Activated T-cell treated with anti-CD3 and anti-CD28 coated beads for 48 hours (primary cell): ENCODE data around the gene DAPK1.
A peak's percentile ranks its signal among the peaks of the same experiment; 100 is the strongest.

Experiments
- DNase-seq: peaks from one replicate; pipeline ENCODE4 v3.0.0-alpha.2; 2020; ENCODE audit warnings: low read depth

The DAPK1 gene

GRCh38 chr9:87643778-87644570 lies 146.3 kb downstream of the DAPK1 start:
- no peak for DNase-seq

GRCh38 chr9:87644659-87645058 lies 147.0 kb downstream of the DAPK1 start:
- DNase-seq: no peak

DNA sequence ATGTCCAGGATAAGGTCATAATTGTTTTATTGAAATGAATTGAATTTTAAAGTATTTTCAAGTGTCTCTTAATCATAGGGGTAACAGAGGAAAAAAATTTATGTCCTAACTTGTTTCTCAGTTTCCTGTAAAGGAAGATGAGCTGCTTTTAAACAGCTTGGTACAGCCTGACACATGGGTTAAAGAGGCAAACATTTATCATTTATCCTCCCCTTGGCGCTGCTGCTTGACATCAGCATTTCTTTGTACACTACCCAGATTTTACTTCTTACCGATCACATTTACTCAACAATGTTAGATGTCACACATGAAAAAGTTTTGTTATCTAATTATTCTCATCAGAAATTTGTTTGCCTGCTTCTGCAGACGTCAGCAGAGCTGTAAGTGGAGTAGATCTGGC lies 148.9 kb downstream of the DAPK1 start:
- no peak for DNase-seq

DNA sequence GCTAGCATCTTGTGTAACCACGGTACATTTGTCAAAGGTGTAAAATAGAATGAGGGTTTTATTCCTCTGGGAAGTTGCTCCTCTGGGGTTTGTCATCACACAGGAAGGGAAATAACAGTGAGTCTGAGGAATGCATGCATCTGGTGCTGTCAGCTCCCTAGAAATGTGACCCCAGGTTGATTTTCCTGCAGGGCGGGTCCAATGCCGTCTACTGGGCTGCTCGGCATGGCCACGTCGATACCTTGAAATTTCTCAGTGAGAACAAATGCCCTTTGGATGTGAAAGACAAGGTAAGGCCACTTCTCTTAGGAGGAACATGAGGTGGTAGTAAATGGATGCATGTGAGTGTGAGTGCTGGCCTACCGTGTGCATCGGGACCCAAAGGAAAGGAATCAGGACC lies 149.4 kb downstream of the DAPK1 start:
- DNase-seq: no peak

DNA sequence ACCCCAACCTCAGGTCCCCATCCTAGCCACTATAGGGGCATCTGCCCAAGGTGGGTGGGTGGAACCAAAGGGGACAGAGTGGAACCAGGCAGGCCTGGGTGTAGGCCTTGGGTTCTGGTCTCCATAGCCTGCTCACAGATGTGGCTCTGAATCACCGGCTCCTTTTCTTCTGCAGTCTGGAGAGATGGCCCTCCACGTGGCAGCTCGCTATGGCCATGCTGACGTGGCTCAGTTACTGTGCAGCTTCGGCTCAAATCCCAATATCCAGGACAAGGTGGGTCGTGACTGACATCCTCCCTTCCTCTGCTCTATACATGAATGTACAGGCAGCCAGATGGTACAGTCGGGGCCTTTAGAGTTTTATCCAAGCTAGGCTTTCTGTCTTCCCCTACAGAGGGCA lies 150.9 kb downstream of the DAPK1 start:
- no peak for DNase-seq

- DNase-seq: no peak
These were observed 153.1 kb downstream of the DAPK1 start for GRCh38 chr9:87650611-87651295.

DNA sequence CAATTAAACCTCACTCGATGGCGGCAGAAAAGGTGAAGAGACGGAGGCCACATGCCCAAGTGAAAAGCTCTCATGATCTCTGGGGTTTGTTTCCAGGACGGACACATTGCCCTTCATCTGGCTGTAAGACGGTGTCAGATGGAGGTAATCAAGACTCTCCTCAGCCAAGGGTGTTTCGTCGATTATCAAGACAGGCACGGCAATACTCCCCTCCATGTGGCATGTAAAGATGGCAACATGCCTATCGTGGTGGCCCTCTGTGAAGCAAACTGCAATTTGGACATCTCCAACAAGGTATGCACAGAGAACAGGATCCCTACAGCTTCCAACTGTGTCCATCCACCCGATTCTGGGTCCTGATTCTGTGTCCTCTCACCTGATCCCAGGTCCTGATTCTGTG lies 153.8 kb downstream of the DAPK1 start:
- no peak for DNase-seq

GRCh38 chr9:87653941-87654340 lies 156.3 kb downstream of the DAPK1 start:
- DNase-seq: no peak

GRCh38 chr9:87655731-87656130 lies 158.1 kb downstream of the DAPK1 start:
- no peak for DNase-seq

GRCh38 chr9:87656485-87656884 lies 158.8 kb downstream of the DAPK1 start:
- no peak for DNase-seq

DNA sequence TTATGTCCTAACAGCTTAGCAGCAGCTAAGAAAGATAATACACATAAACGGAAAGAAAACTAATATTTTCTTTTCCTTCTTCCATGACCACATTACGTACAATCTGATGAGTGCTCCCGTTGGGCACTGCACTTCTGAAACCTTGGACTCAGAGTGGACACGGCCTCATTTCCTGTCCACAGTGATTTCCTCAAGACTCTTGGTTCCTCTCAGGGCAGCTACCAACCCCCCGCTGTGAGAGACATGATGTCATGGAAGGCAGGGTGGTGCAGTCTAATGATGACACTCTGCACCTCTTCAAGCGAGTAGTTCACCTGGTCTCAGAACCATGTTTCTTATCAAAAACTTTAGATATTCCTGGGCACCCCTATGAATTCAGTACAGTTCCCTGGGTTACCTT lies 159.5 kb downstream of the DAPK1 start:
- DNase-seq: no peak

DNA sequence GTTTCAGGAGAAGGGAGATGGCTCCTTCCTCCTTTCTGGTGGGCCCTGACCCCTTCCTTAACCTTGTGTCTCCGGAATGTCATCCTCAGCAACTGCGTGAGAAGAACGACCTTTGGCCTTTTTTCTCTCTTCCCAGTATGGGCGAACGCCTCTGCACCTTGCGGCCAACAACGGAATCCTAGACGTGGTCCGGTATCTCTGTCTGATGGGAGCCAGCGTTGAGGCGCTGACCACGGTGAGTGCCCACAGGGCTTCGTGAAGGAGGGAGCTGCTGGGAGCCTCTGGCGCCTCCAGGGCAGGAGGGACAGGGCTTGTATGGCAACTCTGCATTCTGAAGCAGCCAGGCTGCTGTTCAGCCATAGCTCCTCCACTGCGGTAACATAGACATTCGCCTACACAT lies 160.2 kb downstream of the DAPK1 start:
- no peak for DNase-seq

GRCh38 chr9:87658511-87658910 lies 160.8 kb downstream of the DAPK1 start:
- no peak for DNase-seq

DNA sequence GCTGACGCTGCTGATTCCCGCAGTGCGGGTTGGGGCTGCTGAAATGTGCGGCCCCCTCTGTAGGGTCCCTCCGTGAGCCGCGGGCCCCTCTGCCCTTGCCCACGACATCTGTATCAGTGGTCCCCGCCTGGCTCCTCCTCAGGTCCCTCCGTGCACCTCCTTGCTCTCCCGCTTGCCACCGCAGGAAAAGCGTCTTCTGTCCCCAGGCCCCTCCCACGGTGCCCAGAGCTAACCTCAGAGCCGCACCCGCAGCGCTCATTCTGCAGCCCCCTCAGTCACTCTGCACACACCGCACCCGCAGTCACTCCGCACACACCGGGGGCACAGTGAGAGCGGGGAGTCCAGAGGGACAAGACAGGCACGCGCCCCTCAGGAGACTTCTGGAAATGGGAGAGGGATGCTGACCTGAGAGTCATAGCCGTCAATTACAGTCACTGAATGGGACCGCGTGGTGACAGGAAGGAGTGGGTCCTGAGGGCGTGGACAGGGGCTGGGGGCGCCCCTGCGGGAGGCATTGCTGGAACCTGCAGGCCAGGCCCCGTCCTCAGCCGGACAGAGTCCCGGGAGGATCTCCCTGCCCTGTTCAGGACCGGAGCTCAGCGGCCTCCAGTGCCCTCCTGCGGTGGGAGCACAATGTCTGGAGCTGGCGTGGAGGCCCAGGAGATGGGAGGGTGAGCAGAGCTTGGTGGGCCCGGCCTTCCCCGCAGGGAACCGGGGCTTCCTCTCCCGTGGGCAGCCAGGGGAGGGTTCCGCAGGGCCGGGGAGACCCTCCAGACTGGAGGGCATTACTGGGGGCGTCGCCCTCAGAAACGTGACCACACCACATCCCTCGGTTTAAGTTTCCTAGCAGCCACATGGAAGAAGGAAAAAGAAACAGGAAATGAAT lies 162.1 kb downstream of the DAPK1 start:
- DNase-seq: no peak

DNA sequence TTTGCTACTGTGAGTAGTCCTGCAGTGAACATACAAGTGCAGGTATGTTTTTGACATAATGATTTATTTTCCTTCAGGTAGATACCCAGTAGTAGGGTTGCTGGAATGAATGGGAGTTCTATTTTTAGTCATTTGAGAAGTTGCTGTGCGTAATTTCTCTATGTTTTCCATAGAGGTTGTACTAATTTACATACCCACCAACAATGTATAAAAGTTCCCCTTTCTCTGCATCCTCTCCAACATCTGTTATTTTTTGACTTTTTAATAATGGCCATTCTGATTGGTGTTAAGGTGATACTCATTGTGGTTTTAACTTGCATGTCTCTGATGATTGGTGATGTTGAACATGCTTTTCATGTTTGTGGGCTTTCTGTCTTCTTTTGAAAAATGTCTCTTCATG lies 163.6 kb downstream of the DAPK1 start:
- no peak for DNase-seq

DNA sequence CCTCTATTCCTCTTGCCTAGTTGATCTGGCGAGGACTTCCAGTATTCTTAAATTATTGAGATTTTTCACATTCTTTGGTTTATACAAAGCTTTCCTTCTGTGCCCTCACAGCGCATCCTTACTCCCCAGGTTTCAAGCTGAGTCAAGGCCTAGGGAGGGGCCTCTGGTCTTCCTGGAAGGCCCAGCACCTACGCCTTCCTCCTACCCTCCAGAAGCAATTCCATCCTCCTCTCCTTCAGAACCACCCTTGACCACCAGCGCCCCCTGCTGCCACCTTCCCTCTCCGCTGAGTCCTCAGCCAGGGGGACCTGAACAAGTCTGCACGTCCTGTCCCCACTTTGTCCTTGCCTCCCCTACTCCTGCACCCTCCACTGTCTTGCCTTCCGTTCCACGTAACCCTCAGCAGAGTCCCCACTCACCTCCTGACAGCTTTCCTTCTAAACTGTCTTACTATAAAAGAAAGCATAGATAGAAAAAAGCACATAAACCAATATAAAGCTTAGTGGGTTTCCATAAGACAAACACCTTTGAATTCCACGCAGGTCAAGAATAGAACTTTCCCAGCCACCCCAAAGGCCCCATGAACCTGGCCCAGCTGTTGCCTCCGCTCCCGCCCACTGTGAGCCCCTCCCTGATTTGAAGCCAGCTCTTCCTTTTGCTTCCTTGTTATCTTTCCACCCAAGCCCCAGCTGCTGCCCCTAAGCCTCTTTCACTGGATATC lies 165.3 kb downstream of the DAPK1 start:
- DNase-seq: peak; percentile 66

GRCh38 chr9:87663556-87663955 lies 165.9 kb downstream of the DAPK1 start:
- DNase-seq: no peak

DNA sequence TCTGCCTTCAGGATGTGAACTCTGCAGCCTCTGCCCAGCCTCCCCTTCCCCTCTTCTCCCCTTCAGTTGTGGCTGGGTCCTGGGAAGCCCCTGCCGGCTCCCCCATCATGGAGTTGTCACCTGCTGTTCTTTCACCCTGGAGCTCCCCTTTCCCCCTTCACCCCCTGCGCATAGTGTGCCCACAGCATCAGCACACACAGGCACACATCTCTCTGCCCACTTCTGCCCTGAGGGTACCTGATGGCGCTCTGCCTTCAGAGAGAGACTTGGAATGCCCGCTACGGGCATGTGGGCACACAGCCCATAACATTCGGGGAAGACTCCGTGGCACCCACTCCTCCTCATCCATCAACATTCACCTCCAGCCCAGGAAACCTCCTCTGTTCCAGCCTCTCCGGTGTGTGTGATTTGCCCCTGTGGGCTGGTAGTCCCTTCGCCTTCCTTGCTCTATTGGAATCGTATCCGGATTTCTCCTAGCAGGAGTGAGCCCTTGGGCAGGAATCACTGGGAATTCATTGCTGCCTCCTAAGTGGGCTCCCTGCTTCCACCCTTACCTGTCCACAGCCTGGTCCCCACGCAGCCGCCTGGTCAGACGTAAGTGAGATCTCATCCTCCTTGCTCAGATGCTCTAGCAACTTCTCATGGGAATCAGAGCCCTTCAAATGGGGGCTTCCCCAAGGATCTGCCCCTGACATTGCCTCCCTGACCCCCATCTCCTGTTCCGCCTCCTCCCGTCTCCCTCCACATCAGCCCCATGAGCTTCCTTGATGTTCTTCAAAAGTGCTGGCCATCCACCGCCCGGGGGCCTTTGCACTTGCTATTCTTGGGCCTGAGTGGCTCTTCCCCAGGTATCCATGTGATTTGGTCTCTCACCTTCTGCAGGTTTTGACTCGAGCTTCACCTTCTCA lies 166.7 kb downstream of the DAPK1 start:
- no peak for DNase-seq

DNA sequence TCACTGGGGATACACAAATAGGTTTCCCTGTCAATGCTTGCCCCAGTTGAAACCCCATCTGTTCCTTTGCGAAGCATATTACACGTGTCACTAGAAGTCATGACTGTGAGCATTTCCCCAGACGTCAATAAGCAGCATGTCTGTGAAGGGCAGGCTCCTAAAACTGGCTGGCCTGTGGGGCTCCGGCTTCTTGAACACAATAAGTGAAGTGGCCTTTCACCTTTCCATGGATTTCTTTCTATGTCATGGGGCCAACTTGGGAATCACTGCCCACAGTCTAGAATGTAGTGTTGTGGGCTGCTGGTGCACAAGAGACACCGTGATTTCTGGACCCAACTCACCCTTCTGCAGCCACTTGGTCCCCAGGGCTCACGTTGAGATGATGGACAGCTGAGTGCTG lies 167.8 kb downstream of the DAPK1 start:
- DNase-seq: no peak

DNA sequence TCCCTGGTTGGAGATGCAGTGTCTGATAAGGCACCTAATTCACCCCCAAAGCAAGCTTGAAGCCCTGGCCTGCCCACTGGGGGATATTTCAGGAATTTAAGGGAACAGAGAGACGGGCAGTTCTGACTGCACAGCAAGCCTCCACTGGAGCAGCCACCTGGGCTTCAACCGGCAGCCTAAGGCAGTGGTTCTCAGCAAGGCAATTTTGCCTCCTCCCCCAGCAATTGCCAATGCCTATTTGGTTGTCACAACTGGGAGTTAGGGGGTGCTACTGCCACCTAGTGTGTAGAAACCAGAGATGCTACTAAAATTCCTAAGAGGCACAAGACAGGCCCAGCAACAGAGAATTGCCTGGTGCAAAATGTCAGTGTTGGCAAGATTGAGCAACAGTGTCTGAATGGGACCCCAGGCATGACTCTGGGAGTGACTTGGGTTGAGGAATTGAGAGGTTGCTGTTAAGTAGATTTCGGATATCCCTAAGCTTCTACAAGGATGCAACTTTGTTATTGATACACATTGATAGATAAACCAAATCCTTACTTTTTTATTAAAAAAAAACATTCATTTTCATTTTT lies 169.6 kb downstream of the DAPK1 start:
- DNase-seq: no peak

DNA sequence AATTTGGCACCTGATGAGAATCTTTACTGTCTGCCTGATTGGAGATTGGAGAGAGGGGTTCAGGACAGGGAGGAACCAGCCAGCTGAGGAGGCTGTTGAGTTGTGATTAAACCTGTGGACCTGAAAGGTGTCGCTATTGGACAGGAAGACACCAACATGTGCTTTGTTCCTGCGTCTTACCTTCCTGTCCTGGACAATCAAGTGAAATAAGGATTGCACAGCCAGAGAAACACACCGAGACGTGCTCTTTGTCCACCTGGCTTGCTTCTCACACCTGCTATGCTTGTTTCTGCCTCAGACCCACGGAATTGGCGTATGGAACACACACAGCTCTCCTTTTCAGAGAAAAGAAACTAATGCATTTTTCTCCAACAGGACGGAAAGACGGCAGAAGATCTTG lies 170.6 kb downstream of the DAPK1 start:
- no peak for DNase-seq
